Measurements from ENCODE around the gene GNAT1. TPM values are rescaled to one million over a fixed set of nuclear protein-coding genes. Genes with fewer than 3 reads are reported as not detected.

The GNAT1 gene
- total and polyA plus RNA-seq, 2 of the 13 experiments (the other 11 are each of a cell fraction or from before 2014, with no cell fraction given), result 0.15 TPM; not detected in 1

DNA sequence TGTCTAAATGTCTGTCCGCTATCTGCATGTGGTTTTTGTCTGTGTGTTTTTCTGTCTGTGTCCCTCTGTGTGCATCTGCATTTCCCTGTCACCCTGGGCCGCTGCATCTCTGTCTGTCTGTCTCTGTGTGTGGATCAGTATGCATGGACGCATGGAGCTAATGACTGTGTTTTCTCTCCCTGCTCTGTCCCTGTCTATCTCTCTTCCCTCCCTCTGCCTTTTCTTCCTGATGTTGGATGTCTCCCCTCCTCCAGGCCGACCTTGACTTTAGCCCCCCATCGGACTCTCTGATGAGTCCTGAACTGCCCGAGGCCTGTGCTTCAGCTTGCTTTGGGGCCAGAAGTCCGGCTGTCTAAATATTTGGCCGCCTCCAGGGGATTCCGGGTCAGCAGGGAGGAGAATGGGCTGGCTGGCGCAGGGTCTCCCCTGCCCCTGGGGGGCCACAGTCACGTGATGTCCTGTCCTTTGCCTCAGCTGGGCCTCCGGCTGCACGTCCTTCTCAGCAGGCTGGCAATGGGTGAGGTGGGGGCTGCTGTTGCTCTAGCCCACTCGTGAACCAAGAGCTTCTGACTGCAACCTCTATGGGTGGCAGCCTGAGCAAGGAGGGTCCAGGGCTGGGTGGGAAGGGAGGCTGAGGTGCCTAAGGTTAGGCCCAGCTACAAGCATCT, 17.4 kb downstream of the GNAT1 start (continued):
- TF ChIP-seq, protein P1, sequence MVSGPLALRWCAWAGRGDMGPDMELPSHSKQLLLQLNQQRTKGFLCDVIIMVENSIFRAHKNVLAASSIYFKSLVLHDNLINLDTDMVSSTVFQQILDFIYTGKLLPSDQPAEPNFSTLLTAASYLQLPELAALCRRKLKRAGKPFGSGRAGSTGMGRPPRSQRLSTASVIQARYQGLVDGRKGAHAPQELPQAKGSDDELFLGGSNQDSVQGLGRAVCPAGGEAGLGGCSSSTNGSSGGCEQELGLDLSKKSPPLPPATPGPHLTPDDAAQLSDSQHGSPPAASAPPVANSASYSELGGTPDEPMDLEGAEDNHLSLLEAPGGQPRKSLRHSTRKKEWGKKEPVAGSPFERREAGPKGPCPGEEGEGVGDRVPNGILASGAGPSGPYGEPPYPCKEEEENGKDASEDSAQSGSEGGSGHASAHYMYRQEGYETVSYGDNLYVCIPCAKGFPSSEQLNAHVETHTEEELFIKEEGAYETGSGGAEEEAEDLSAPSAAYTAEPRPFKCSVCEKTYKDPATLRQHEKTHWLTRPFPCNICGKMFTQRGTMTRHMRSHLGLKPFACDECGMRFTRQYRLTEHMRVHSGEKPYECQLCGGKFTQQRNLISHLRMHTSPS (CRISPR knock-in tag; IDR thresholded peaks at IDR 0.05; ENCODE audit: low read depth), result peak; percentile 80; the same call in 1 of the 2 replicates
- peak; percentile 60; the same call in 1 of the 2 replicates for TF ChIP-seq PHF8 (CRISPR knock-in tag; IDR thresholded peaks at IDR 0.05)
- TF ChIP-seq ZNF460 (CRISPR knock-in tag; IDR thresholded peaks at IDR 0.05; ENCODE audit: borderline replicate concordance), result peak; percentile 29; the same call in 1 of the 2 replicates
- TF ChIP-seq, protein P2, sequence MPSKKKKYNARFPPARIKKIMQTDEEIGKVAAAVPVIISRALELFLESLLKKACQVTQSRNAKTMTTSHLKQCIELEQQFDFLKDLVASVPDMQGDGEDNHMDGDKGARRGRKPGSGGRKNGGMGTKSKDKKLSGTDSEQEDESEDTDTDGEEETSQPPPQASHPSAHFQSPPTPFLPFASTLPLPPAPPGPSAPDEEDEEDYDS (CRISPR knock-in tag; IDR thresholded peaks at IDR 0.05), result peak; percentile 68; the same call in 1 of the 2 replicates
- 0 out of 2 replicates have a peak, but pooled peaks have one; percentile 37 for TF ChIP-seq PAX8 (CRISPR knock-in tag; IDR thresholded peaks at IDR 0.05; ENCODE audit: borderline replicate concordance)
- no peak for TF ChIP-seq ZSCAN9 (CRISPR knock-in tag; IDR thresholded peaks at IDR 0.05; ENCODE audit: borderline replicate concordance)
- no peak for TF ChIP-seq STAT5B (CRISPR knock-in tag; IDR thresholded peaks at IDR 0.05)
- TF ChIP-seq, protein P3, sequence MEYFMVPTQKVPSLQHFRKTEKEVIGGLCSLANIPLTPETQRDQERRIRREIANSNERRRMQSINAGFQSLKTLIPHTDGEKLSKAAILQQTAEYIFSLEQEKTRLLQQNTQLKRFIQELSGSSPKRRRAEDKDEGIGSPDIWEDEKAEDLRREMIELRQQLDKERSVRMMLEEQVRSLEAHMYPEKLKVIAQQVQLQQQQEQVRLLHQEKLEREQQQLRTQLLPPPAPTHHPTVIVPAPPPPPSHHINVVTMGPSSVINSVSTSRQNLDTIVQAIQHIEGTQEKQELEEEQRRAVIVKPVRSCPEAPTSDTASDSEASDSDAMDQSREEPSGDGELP (IDR thresholded peaks at IDR 0.05; ENCODE audit: borderline replicate concordance, low read depth), result peak; percentile 95
- no peak for TF ChIP-seq ZNF724P (CRISPR knock-in tag; IDR thresholded peaks at IDR 0.05; ENCODE audit: borderline replicate concordance)
- 0 out of 2 replicates have a peak, but pooled peaks have one; percentile 79 for TF ChIP-seq ZFP37 (CRISPR knock-in tag; IDR thresholded peaks at IDR 0.05; ENCODE audit: borderline replicate concordance)
- TF ChIP-seq, protein P4, sequence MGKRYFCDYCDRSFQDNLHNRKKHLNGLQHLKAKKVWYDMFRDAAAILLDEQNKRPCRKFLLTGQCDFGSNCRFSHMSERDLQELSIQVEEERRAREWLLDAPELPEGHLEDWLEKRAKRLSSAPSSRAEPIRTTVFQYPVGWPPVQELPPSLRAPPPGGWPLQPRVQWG (CRISPR knock-in tag; IDR thresholded peaks at IDR 0.05; ENCODE audit: borderline replicate concordance, low read depth), result no peak
- TF ChIP-seq GTF3A (CRISPR knock-in tag; conservative IDR thresholded peaks at IDR 0.05), result no peak
- TF ChIP-seq ZNF335 (CRISPR knock-in tag; IDR thresholded peaks at IDR 0.05), result no peak
- TF ChIP-seq SRSF4 (IDR thresholded peaks at IDR 0.05; ENCODE audit: low read depth, low read length, poor library complexity, severe bottlenecking), result no peak
- no peak for TF ChIP-seq ZNF441 (CRISPR knock-in tag; IDR thresholded peaks at IDR 0.05; ENCODE audit: borderline replicate concordance)
- TF ChIP-seq, protein P5, sequence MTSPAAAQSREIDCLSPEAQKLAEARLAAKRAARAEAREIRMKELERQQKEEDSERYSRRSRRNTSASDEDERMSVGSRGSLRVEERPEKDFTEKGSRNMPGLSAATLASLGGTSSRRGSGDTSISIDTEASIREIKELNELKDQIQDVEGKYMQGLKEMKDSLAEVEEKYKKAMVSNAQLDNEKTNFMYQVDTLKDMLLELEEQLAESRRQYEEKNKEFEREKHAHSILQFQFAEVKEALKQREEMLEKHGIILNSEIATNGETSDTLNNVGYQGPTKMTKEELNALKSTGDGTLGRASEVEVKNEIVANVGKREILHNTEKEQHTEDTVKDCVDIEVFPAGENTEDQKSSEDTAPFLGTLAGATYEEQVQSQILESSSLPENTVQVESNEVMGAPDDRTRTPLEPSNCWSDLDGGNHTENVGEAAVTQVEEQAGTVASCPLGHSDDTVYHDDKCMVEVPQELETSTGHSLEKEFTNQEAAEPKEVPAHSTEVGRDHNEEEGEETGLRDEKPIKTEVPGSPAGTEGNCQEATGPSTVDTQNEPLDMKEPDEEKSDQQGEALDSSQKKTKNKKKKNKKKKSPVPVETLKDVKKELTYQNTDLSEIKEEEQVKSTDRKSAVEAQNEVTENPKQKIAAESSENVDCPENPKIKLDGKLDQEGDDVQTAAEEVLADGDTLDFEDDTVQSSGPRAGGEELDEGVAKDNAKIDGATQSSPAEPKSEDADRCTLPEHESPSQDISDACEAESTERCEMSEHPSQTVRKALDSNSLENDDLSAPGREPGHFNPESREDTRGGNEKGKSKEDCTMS (CRISPR knock-in tag; conservative IDR thresholded peaks at IDR 0.05), result peak; percentile 61; the same call in 1 of the 2 replicates
- 0 out of 2 replicates have a peak, but pooled peaks have one; percentile 11 for TF ChIP-seq ZNF230 (CRISPR knock-in tag; IDR thresholded peaks at IDR 0.05)
- TF ChIP-seq FOXK1 (CRISPR knock-in tag; IDR thresholded peaks at IDR 0.05; ENCODE audit: borderline replicate concordance, low read depth), result peak; percentile 32; the same call in 1 of the 2 replicates
- peak; percentile 95; the same call in 1 of the 2 replicates for TF ChIP-seq DPF2 (CRISPR knock-in tag; IDR thresholded peaks at IDR 0.05; ENCODE audit: borderline replicate concordance, low read depth)
- TF ChIP-seq, protein P6, sequence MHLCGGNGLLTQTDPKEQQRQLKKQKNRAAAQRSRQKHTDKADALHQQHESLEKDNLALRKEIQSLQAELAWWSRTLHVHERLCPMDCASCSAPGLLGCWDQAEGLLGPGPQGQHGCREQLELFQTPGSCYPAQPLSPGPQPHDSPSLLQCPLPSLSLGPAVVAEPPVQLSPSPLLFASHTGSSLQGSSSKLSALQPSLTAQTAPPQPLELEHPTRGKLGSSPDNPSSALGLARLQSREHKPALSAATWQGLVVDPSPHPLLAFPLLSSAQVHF (CRISPR knock-in tag; IDR thresholded peaks at IDR 0.05), result peak; percentile 78; the same call in 1 of the 2 replicates
- no peak for TF ChIP-seq ZC3H4 (CRISPR knock-in tag; IDR thresholded peaks at IDR 0.05; ENCODE audit: borderline replicate concordance)
- TF ChIP-seq HNF4A (CRISPR knock-in tag; IDR thresholded peaks at IDR 0.05), result peak; percentile 97
- TF ChIP-seq ZNF850 (CRISPR knock-in tag; conservative IDR thresholded peaks at IDR 0.05), result no peak

Measured in HepG2 (cell line).